ENCODE data around the gene CNOT4. TPM values are rescaled to one million over a fixed set of nuclear protein-coding genes. Genes with fewer than 3 reads are reported as not detected.

The CNOT4 gene
- total and polyA plus RNA-seq, 2 of the 8 experiments (the other 6 are each of a cell fraction or from before 2014, with no cell fraction given), result 10.9 to 25.8 TPM

- H3K79me2 ChIP-seq (ENCODE audit: control insufficient read depth in 1 of 2, insufficient read depth in 2 of 2, low read length in 2 of 2), result no peaks in the 10 kb centered on the region
- no peaks in the 10 kb centered on the region; a peak in 1 of 7 replicates for H3K4me1 ChIP-seq (replicated peaks in 1 of 4; ENCODE audit: control insufficient read depth in 3 of 4, insufficient read depth in 4 of 4, low read length in 3 of 4)
- no peak overlapping the region for H3K23ac ChIP-seq (ENCODE audit: insufficient read length)
- CTCF ChIA-PET (ENCODE audit: partially characterized antibody), result interaction anchor here (1.7 to 4.5 kb wide), 3 partner anchors 11 to 69 kb away, joined by 4 to 51 read pairs (median 18); no protein-coding TSS in a partner anchor
- no peaks in the 10 kb centered on the region for H3K79me1 ChIP-seq (ENCODE audit: low read depth, low read length)
- no peak overlapping the region for H3K4me3 ChIP-seq (ENCODE audit: extremely low read depth in 1 of 4, insufficient read depth in 2 of 4, low read depth in 3 of 4, low read length in 4 of 4)
- no peak overlapping the region for H2BK5ac ChIP-seq (ENCODE audit: low read depth, low read length)
- no peak overlapping the region for H2BK15ac ChIP-seq (ENCODE audit: low read length)
- H4K5ac ChIP-seq (ENCODE audit: insufficient read length, low read depth, low read length), result no peak overlapping the region
- 84% methylated on average over 10 of the region's 10 CpGs; no CpG with 5 or more reads in 1 of the 2 experiments for WGBS, 2 experiments (ENCODE audit: extremely low coverage in 1 of 2, insufficient coverage in 1 of 2, insufficient read length in 1 of 2, insufficient replicate concordance in 2 of 2, low coverage in 1 of 2, low lambda C conversion rate in 2 of 2, missing lambda C conversion rate in 1 of 2)
- no peak overlapping the region for H2AK5ac ChIP-seq (ENCODE audit: low read depth, low read length)
- H2BK12ac ChIP-seq (ENCODE audit: low read depth, low read length), result no peak overlapping the region
- no peak overlapping the region for H2BK120ac ChIP-seq (replicated peaks; ENCODE audit: low read depth, low read length)
- no peak for TF ChIP-seq TAF1 (IDR thresholded peaks at IDR 0.05; ENCODE audit: low read depth, low read length)
- no peak for TF ChIP-seq PHF8 (conservative IDR thresholded peaks at IDR 0.05; ENCODE audit: low read depth, low read length)
- no peak for TF ChIP-seq SIX5 (IDR thresholded peaks at IDR 0.05; ENCODE audit: low read depth, low read length)
- TF ChIP-seq HDAC2 (IDR thresholded peaks at IDR 0.05; ENCODE audit: borderline replicate concordance in 1 of 2, low read depth in 2 of 2, low read length in 2 of 2), result no peak
- TF ChIP-seq JUND (IDR thresholded peaks at IDR 0.05; ENCODE audit: low read length), result no peak
- no peak for TF ChIP-seq NANOG (IDR thresholded peaks at IDR 0.05; ENCODE audit: insufficient read depth, low read depth, low read length, poor library complexity, severe bottlenecking)
- no peak for TF ChIP-seq CTBP2 (IDR thresholded peaks at IDR 0.05; ENCODE audit: borderline replicate concordance, insufficient read depth, insufficient read length, low read length)
- TF ChIP-seq TCF12 (IDR thresholded peaks at IDR 0.05; ENCODE audit: low read depth, low read length), result no peak
- TF ChIP-seq CHD1 (IDR thresholded peaks at IDR 0.05; ENCODE audit: low read depth, low read length), result no peak
- no peak for TF ChIP-seq POLR2A (IDR thresholded peaks at IDR 0.05; ENCODE audit: control extremely low read depth in 1 of 2, low read depth in 2 of 2, low read length in 2 of 2)
- H3K14ac ChIP-seq (ENCODE audit: insufficient read length), result no peak overlapping the region
- H3K9ac ChIP-seq (replicated peaks in 1 of 4; ENCODE audit: extremely low read depth in 1 of 4, low read depth in 3 of 4, low read length in 3 of 4), result no peak overlapping the region
- H3K9me3 ChIP-seq (ENCODE audit: insufficient read depth in 2 of 2, low read depth in 1 of 2, low read length in 1 of 2), result no peaks in the 10 kb centered on the region
- FAIRE-seq (no peak), DNase-seq (ENCODE audit: low read depth in 1 of 2, low spot score in 2 of 2) (no peak)
- H3K4ac ChIP-seq (replicated peaks; ENCODE audit: insufficient read length, low read depth, low read length), result no peak overlapping the region
- no peaks in the 10 kb centered on the region for H3K36me3 ChIP-seq (ENCODE audit: control insufficient read depth in 2 of 4, insufficient read depth in 4 of 4, low read length in 3 of 4)
- H3K23me2 ChIP-seq (ENCODE audit: low read depth, low read length), result no peaks in the 10 kb centered on the region
- POLR2A ChIA-PET (ENCODE audit: partially characterized antibody), result no interaction called here
- no peak overlapping the region for H3K27ac ChIP-seq (ENCODE audit: low read depth, low read length)
- H3K18ac ChIP-seq (ENCODE audit: extremely low read depth, low read length), result no peak overlapping the region
- H2AFZ ChIP-seq (ENCODE audit: low read length), result no peak overlapping the region
- H4K20me1 ChIP-seq (replicated peaks in 1 of 2; ENCODE audit: control insufficient read depth in 1 of 2, insufficient read depth in 2 of 2, low read length in 2 of 2), result no peaks in the 10 kb centered on the region
- no peak overlapping the region; the same call in 1 of the 2 replicates for H4K8ac ChIP-seq (ENCODE audit: extremely low read depth, insufficient read depth, low read length)
- no peaks in the 10 kb centered on the region for H3K27me3 ChIP-seq (replicated peaks in 1 of 4; ENCODE audit: control insufficient read depth in 3 of 4, extremely low read depth in 1 of 4, insufficient read depth in 3 of 4, low read length in 3 of 4)
- H4K91ac ChIP-seq (replicated peaks; ENCODE audit: insufficient read length, low read length), result no peak overlapping the region
- H3K56ac ChIP-seq (replicated peaks; ENCODE audit: insufficient read length, low read depth, low read length), result no peak overlapping the region
- H3K4me2 ChIP-seq (ENCODE audit: insufficient read depth in 1 of 2, low read depth in 2 of 2, low read length in 2 of 2), result no peak overlapping the region
- no peak overlapping the region for H2BK20ac ChIP-seq (ENCODE audit: low read length)
Measured at GRCh38 chr7:135342887-135343286, 167.0 kb downstream of the CNOT4 start.
